ENCODE data around the gene ACTA1. TPM values are rescaled to one million over a fixed set of nuclear protein-coding genes. Genes with fewer than 3 reads are reported as not detected.

Gene ACTA1
- total and polyA plus RNA-seq, 2 of the 8 experiments (the other 6 are each of a cell fraction or from before 2014, with no cell fraction given): 23.5 to 58.2 TPM

DNA sequence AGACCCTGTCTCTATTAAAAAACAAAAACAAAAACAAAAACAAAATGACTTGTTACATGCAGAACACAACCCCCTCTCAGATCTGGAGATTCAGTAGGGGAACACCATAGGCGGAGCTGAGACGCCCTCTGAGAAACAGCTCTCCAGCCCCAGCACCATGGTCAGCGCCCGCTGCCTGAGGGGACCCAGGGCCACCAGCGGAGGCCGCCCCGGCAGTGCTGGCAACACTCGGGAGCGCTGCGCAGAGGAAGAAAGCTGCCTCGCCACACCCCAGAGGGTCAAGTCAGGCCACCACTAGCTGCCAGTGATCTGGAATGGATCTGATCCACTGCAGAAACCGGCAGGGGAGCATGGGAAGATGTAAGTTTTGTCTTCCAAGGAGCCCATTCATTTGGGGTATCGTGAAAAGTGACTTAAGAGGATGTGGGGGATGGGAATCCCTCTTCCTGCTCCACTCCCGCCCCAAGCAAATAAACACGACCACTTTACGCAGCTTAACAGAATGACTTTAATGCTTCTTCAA, 3.1 kb downstream of the ACTA1 start (continued):
- TF ChIP-seq SIN3A (conservative IDR thresholded peaks at IDR 0.05 in 1 of 2, IDR thresholded peaks at IDR 0.05 in 1 of 2; ENCODE audit: low read depth in 1 of 2, low read length in 2 of 2): peak; percentile 84 to 92; a peak in 3 of 4 replicates
- peak; percentile 13; the same call in 1 of the 2 replicates for TF ChIP-seq MAX (IDR thresholded peaks at IDR 0.05)
- 0 out of 4 replicates have a peak, but pooled peaks have one; percentile 51 to 63 for TF ChIP-seq HDAC2 (IDR thresholded peaks at IDR 0.05; ENCODE audit: borderline replicate concordance in 1 of 2, low read depth in 2 of 2, low read length in 2 of 2)
- TF ChIP-seq PHF8 (conservative IDR thresholded peaks at IDR 0.05; ENCODE audit: low read depth, low read length): no peak
- TF ChIP-seq SUZ12 (IDR thresholded peaks at IDR 0.05; ENCODE audit: low read length): 0 out of 2 replicates have a peak, but pooled peaks have one; percentile 12
- no peak for TF ChIP-seq SIRT6 (IDR thresholded peaks at IDR 0.05; ENCODE audit: low read length)
- peak; percentile 29 for TF ChIP-seq TAF7 (optimal IDR thresholded peaks at IDR 0.05; ENCODE audit: borderline replicate concordance, low read depth, low read length)
- TF ChIP-seq RBBP5 (IDR thresholded peaks at IDR 0.05; ENCODE audit: borderline replicate concordance, low read depth, low read length): 0 out of 2 replicates have a peak, but pooled peaks have one; percentile 37
- no peak for TF ChIP-seq CBX8 (IDR thresholded peaks at IDR 0.05; ENCODE audit: borderline replicate concordance, low read depth, low read length)

Data from H1 (cell line).